Esophagus squamous epithelium (tissue), 5 donors: ENCODE data around the gene GGCX. TPM values are rescaled to one million over a fixed set of nuclear protein-coding genes. Genes with fewer than 3 reads are reported as not detected.
A peak's percentile ranks its signal among the peaks of the same experiment; 100 is the strongest.

Source experiments
- DNase-seq: peaks from one replicate; lab custom pipeline; 2025; lab: John Stamatoyannopoulos, UW
- H3K27ac ChIP-seq, 4 donors: fragments of 200-600 bp; sonication (generic); one replicate each; pipeline ENCODE4 v1.5.1; 2016 to 2019; ENCODE audit warnings: mild to moderate bottlenecking in 1 of 4
- H3K27me3 ChIP-seq, 4 donors: fragments of 200-600 bp; sonication (generic); 1 replicate in 3 of 4; 2 replicates in 1 of 4; pipeline versions ENCODE4 v1.5.1 to v1.6.0; 2017 to 2021; ENCODE audit warnings: antibody characterized with exemption in 1 of 4
- H3K36me3 ChIP-seq, 3 donors: fragments of 200-600 bp; sonication (generic); one replicate each; pipeline ENCODE4 v1.5.1; 2016 to 2019
- H3K4me1 ChIP-seq, 3 donors: fragments of 200-600 bp; sonication (generic); one replicate each; pipeline ENCODE4 v1.5.1; 2017 to 2019
- H3K4me3 ChIP-seq, 4 donors: fragments of 200-600 bp; sonication (generic); 1 replicate in 3 of 4; 2 replicates in 1 of 4; pipeline ENCODE4 v1.5.1; 2016 to 2019; ENCODE audit warnings: mild to moderate bottlenecking in 2 of 4, moderate library complexity in 1 of 4
- H3K9me3 ChIP-seq, 3 donors: fragments of 200-600 bp; sonication (generic); one replicate each; pipeline ENCODE4 v1.5.1; 2016 to 2019
- CTCF ChIP-seq, 6 experiments: fragments of 450-650 bp in 4 of 6; fragments of 200-600 bp in 2 of 6; sonication (generic) in 2 of 6; IDR thresholded peaks; one replicate each; pipeline ENCODE4 v1.5.1; 2016 to 2019; ENCODE audit warnings: antibody characterized with exemption in 6 of 6, mild to moderate bottlenecking in 4 of 6, moderate library complexity in 4 of 6
- POLR2A ChIP-seq, 4 donors: fragments of 450-650 bp; IDR thresholded peaks; one replicate each; pipeline ENCODE4 v1.6.1; 2017; ENCODE audit warnings: antibody characterized with exemption in 4 of 4, mild to moderate bottlenecking in 4 of 4, moderate library complexity in 3 of 4
- WGBS, 2 donors: methylation state at CpG; one replicate each; pipeline ENCODE4 v1.1.5; 2018; 5-methylcytosine and 5-hydroxymethylcytosine counted together
- intact Hi-C: fragments of 100-400 bp; cut with DNase I; formaldehyde crosslinking; loops from one replicate; pipeline ENCODE4 v1.15.0; 2022
- total RNA-seq, 4 donors: library from RNA; depleted of rRNA; stranded (reverse); fragments of >200 nt; gene quantifications; one replicate each; pipeline ENCODE4 v1.1.0, GENCODE V29; 2016
- donor health status: DM: yes; HTN: yes; CAD: no.

GGCX gene
- total RNA-seq, 4 donors from 2014 or later: 19.7 to 27.5 (median 23.3) TPM

GRCh38 chr2:85589982-85590791 is 28.9 kb upstream of the GGCX start:
- 38 to 52% methylated on average over 6 to 7 of the region's 7 CpGs for WGBS, 2 donors
- no peak for TF ChIP-seq CTCF (IDR thresholded peaks at IDR 0.05)
- TF ChIP-seq POLR2A (IDR thresholded peaks at IDR 0.05): peak in 1 of 4 donors; percentile 3
- DNase-seq: no peak
- Histone ChIP-seq H3K4me3 (peak overlapping the region in 1 of 4 donors; percentile 7), H3K27me3 (no peaks in the 10 kb centered on the region), H3K36me3 (no peaks in the 10 kb centered on the region), H3K27ac (peak overlapping the region; percentile 73 to 96 (median 88)), H3K9me3 (no peaks in the 10 kb centered on the region), H3K4me1 (peaks cover 36 to 92% (median 67%) of the 10 kb centered on the region in 3 donors)
- intact Hi-C loops: no loop called here

GRCh38 chr2:85589181-85589580 is 27.9 kb upstream of the GGCX start:
- Histone ChIP-seq H3K27ac (peak overlapping the region in 3 of 4 donors; percentile 84 to 96 (median 91)), H3K4me1 (peaks cover 36 to 93% (median 69%) of the 10 kb centered on the region in 3 donors), H3K9me3 (no peaks in the 10 kb centered on the region), H3K27me3 (no peaks in the 10 kb centered on the region), H3K4me3 (no peak overlapping the region), H3K36me3 (no peaks in the 10 kb centered on the region)
- no peak for DNase-seq
- TF ChIP-seq POLR2A (IDR thresholded peaks at IDR 0.05): no peak
- TF ChIP-seq CTCF (IDR thresholded peaks at IDR 0.05): no peak
- WGBS, 2 donors: 75 to 78% methylated on average over 3 to 4 of the region's 4 CpGs
- intact Hi-C loops: no loop called here

GRCh38 chr2:85588645-85589044 is 27.4 kb upstream of the GGCX start:
- no peaks in the 10 kb centered on the region for H3K36me3 ChIP-seq
- H3K27ac ChIP-seq: peak overlapping the region in 3 of 4 donors; percentile 84 to 96 (median 91)
- intact Hi-C loops: no loop called here
- TF ChIP-seq POLR2A (IDR thresholded peaks at IDR 0.05) (no peak), CTCF (IDR thresholded peaks at IDR 0.05) (no peak)
- no peaks in the 10 kb centered on the region for H3K9me3 ChIP-seq
- WGBS, 2 donors: 57 to 84% methylated on average over 2 to 4 of the region's 4 CpGs
- no peaks in the 10 kb centered on the region for H3K27me3 ChIP-seq
- H3K4me3 ChIP-seq: no peak overlapping the region
- H3K4me1 ChIP-seq: peaks cover 38 to 95% (median 73%) of the 10 kb centered on the region in 3 donors
- no peak for DNase-seq

- Histone ChIP-seq H3K4me3 (no peak overlapping the region), H3K27me3 (no peaks in the 10 kb centered on the region), H3K27ac (peak overlapping the region in 3 of 4 donors; percentile 84 to 96 (median 91)), H3K4me1 (peaks cover 38 to 99% (median 77%) of the 10 kb centered on the region in 3 donors), H3K9me3 (no peaks in the 10 kb centered on the region), H3K36me3 (peaks cover 0 to under 1% (median 0%) of the 10 kb centered on the region in 3 donors)
- no peak for DNase-seq
- intact Hi-C loops: no loop called here
- 68 to 86% methylated on average over 4 of the region's 4 CpGs for WGBS, 2 donors
- TF ChIP-seq POLR2A (IDR thresholded peaks at IDR 0.05) (no peak), CTCF (IDR thresholded peaks at IDR 0.05) (no peak)
Observed at GRCh38 chr2:85588236-85588635, 26.9 kb upstream of the GGCX start.

- peaks cover 0 to 26% (median 0%) of the 10 kb centered on the region in 3 donors for H3K36me3 ChIP-seq
- no peak for DNase-seq
- H3K4me3 ChIP-seq: peak overlapping the region in 2 of 4 donors; percentile 66 to 85
- H3K9me3 ChIP-seq: no peaks in the 10 kb centered on the region
- H3K27me3 ChIP-seq: no peaks in the 10 kb centered on the region
- H3K4me1 ChIP-seq: peaks cover 28 to 82% (median 68%) of the 10 kb centered on the region in 3 donors
- WGBS, 2 donors: 69 to 72% methylated on average over 1 of the region's 1 CpG
- peak overlapping the region; percentile 86 to 97 (median 94) for H3K27ac ChIP-seq
- intact Hi-C loops: no loop called here
- TF ChIP-seq CTCF (IDR thresholded peaks at IDR 0.05): no peak
- no peak for TF ChIP-seq POLR2A (IDR thresholded peaks at IDR 0.05)
Observed at GRCh38 chr2:85585781-85586105, 24.4 kb upstream of the GGCX start.
